Stimulated activated CD4-positive, alpha-beta T cell treated with anti-CD3 and anti-CD28 coated beads, Interleukin-1b, Interleukin-23, amount 100 ng/mL, for 4 hours (primary cell): ENCODE results near the gene PSME2.

Experiments
- DNase-seq, 2 donors: peaks; one replicate each; pipeline ENCODE4 v3.0.0-alpha.2; 2020; ENCODE audit warnings: low read depth in 2 of 2

PSME2 gene

GRCh38 chr14:24146453-24146977 lies at the start of gene PSME2:
TSS of gene PSME2 (minus strand) at chr14:24146610. CDS start at chr14:24146581, 29 bp downstream.
- DNase-seq = peak; percentile 65 to 75

- peak; percentile 71 to 81 for DNase-seq
These were observed 49.0 kb upstream of the PSME2 start, which contains the start of gene TM9SF1 for GRCh38 chr14:24195186-24196070. TSS of gene TM9SF1 (minus strand) at chr14:24195441. CDS start at chr14:24195019, 422 bp downstream.

- DNase-seq = no peak
These were observed 48.4 kb upstream of the PSME2 start for GRCh38 chr14:24194873-24195185.

- DNase-seq = no peak
These were observed 47.9 kb upstream of the PSME2 start for GRCh38 chr14:24194186-24194872.

- DNase-seq = no peak
These were observed 46.5 kb upstream of the PSME2 start for GRCh38 chr14:24192933-24193332.

GRCh38 chr14:24190416-24190815 lies 44.0 kb upstream of the PSME2 start:
- no peak for DNase-seq

- DNase-seq = no peak
These were observed 43.0 kb upstream of the PSME2 start for GRCh38 chr14:24189460-24189859.

GRCh38 chr14:24189059-24189375 lies 42.6 kb upstream of the PSME2 start:
- no peak for DNase-seq

GRCh38 chr14:24188251-24189058 lies 42.0 kb upstream of the PSME2 start, which contains the start of gene IPO4:
TSS of gene IPO4 (minus strand) at chr14:24188816. CDS start at chr14:24188787, 29 bp downstream.
- DNase-seq = peak; percentile 83 to 93

- no peak for DNase-seq
These were observed 41.1 kb upstream of the PSME2 start for GRCh38 chr14:24187539-24187915.

- no peak for DNase-seq
These were observed 40.6 kb upstream of the PSME2 start for GRCh38 chr14:24186831-24187538.

GRCh38 chr14:24185741-24186140 lies 39.3 kb upstream of the PSME2 start:
- DNase-seq = no peak

GRCh38 chr14:24185026-24185425 lies 38.6 kb upstream of the PSME2 start:
- no peak for DNase-seq

GRCh38 chr14:24184104-24184970 lies 37.9 kb upstream of the PSME2 start:
- DNase-seq = no peak

- DNase-seq = no peak
These were observed 36.6 kb upstream of the PSME2 start for GRCh38 chr14:24183014-24183481.

- no peak for DNase-seq
These were observed 35.9 kb upstream of the PSME2 start for GRCh38 chr14:24182110-24182882.

- no peak for DNase-seq
These were observed 35.1 kb upstream of the PSME2 start for GRCh38 chr14:24181371-24182077.

- DNase-seq = no peak
These were observed 33.8 kb upstream of the PSME2 start for GRCh38 chr14:24179961-24180796.
